Measurements from ENCODE around the gene MGAT5. TPM values are rescaled to one million over a fixed set of nuclear protein-coding genes. Genes with fewer than 3 reads are reported as not detected.

MGAT5 gene
- total RNA-seq, 1 experiment from 2014 or later = 22.1 TPM

DNA sequence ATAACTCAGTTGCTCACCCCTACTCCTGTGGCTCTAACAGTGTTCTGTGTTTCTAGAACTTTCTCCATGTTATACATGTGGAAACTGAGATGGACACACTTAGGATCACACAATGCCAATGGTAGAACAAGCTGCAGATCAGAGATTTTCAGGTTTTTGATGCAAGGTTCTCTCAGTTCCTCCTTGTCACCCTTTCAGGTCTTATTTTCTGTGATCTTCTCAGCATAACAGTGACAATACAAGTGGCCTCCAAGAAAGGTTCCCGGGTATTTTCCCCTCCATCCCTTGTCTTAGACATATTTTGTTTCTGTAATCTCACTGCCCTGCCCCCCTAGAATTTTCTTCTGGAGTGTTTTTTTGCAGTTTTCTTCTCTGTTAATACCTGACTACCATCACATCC is 6.2 kb upstream of the MGAT5 start:
- Mint-ChIP-seq H3K9me3 (ENCODE audit: unreplicated experiment) (no peaks in the 10 kb centered on the region), H3K36me3 (ENCODE audit: insufficient read depth, unreplicated experiment) (peaks cover 10% of the 10 kb centered on the region), H3K4me1 (ENCODE audit: low read depth, unreplicated experiment) (peaks cover 7% of the 10 kb centered on the region), H3K27ac (ENCODE audit: unreplicated experiment) (no peak overlapping the region), H3K27me3 (ENCODE audit: insufficient read depth, unreplicated experiment) (no peaks in the 10 kb centered on the region), H3K4me3 (ENCODE audit: unreplicated experiment) (no peak overlapping the region)
- CTCF ChIA-PET = no interaction called here
- no peak for DNase-seq
- intact Hi-C loops (cut with micrococcal nuclease; ENCODE audit: unreplicated experiment) = no loop called here
- no peaks in the 10 kb centered on the region for H3K4me1 ChIP-seq
- H3K4me3 ChIP-seq (ENCODE audit: low read depth, low read length) = no peak overlapping the region
- no peaks in the 10 kb centered on the region for H3K36me3 ChIP-seq (ENCODE audit: control insufficient read depth, insufficient read depth, low read length)
- BruUV-seq (replicated peaks) = no TSS peak
- no peaks in the 10 kb centered on the region for H3K27me3 ChIP-seq (replicated peaks; ENCODE audit: control insufficient read depth, insufficient read depth, low read length)
- H3K9me3 ChIP-seq = no peaks in the 10 kb centered on the region
- POLR2A ChIA-PET = no interaction called here
- TF ChIP-seq, protein P1, sequence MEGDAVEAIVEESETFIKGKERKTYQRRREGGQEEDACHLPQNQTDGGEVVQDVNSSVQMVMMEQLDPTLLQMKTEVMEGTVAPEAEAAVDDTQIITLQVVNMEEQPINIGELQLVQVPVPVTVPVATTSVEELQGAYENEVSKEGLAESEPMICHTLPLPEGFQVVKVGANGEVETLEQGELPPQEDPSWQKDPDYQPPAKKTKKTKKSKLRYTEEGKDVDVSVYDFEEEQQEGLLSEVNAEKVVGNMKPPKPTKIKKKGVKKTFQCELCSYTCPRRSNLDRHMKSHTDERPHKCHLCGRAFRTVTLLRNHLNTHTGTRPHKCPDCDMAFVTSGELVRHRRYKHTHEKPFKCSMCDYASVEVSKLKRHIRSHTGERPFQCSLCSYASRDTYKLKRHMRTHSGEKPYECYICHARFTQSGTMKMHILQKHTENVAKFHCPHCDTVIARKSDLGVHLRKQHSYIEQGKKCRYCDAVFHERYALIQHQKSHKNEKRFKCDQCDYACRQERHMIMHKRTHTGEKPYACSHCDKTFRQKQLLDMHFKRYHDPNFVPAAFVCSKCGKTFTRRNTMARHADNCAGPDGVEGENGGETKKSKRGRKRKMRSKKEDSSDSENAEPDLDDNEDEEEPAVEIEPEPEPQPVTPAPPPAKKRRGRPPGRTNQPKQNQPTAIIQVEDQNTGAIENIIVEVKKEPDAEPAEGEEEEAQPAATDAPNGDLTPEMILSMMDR (IDR thresholded peaks at IDR 0.05; ENCODE audit: insufficient read depth in 1 of 2, low read depth in 1 of 2, low read length in 1 of 2, severe bottlenecking in 1 of 2, unreplicated experiment in 1 of 2) = no peak

DNA sequence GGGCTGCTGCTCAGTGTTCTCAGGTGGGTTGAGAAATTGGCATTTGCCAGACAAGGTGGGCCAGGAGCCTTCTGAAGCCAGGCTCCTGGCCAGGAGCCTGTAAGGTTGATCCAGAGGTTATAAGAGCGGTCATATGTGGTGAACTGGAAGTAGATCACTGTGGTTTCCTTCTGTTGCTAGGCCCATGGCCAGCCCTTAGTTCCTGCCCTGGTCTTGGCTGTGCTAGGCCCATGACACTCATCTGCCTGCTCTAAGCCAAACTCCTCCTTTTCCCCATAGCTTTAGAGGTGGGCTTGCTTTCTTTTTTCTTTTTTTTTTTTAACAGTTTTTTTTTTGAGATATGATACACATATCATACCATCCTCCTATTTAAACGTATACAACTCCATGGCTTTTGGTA is 5.0 kb upstream of the MGAT5 start:
- POLR2A ChIA-PET = no interaction called here
- TF ChIP-seq, protein P1 (IDR thresholded peaks at IDR 0.05; ENCODE audit: insufficient read depth in 1 of 2, low read depth in 1 of 2, low read length in 1 of 2, severe bottlenecking in 1 of 2, unreplicated experiment in 1 of 2) = no peak
- no peak for DNase-seq
- CTCF ChIA-PET = no interaction called here
- Histone ChIP-seq H3K9me3 (no peaks in the 10 kb centered on the region), H3K4me1 (no peaks in the 10 kb centered on the region), H3K4me3 (ENCODE audit: low read depth, low read length) (no peak overlapping the region), H3K36me3 (ENCODE audit: control insufficient read depth, insufficient read depth, low read length) (no peaks in the 10 kb centered on the region), H3K27me3 (replicated peaks; ENCODE audit: control insufficient read depth, insufficient read depth, low read length) (no peaks in the 10 kb centered on the region)
- Mint-ChIP-seq H3K27ac (ENCODE audit: unreplicated experiment) (no peak overlapping the region), H3K4me3 (ENCODE audit: unreplicated experiment) (no peak overlapping the region), H3K27me3 (ENCODE audit: insufficient read depth, unreplicated experiment) (no peaks in the 10 kb centered on the region), H3K9me3 (ENCODE audit: unreplicated experiment) (no peaks in the 10 kb centered on the region), H3K4me1 (ENCODE audit: low read depth, unreplicated experiment) (peaks cover 7% of the 10 kb centered on the region), H3K36me3 (ENCODE audit: insufficient read depth, unreplicated experiment) (peaks cover 10% of the 10 kb centered on the region)
- BruUV-seq (replicated peaks) = no TSS peak
- intact Hi-C loops (cut with micrococcal nuclease; ENCODE audit: unreplicated experiment) = no loop called here

DNA sequence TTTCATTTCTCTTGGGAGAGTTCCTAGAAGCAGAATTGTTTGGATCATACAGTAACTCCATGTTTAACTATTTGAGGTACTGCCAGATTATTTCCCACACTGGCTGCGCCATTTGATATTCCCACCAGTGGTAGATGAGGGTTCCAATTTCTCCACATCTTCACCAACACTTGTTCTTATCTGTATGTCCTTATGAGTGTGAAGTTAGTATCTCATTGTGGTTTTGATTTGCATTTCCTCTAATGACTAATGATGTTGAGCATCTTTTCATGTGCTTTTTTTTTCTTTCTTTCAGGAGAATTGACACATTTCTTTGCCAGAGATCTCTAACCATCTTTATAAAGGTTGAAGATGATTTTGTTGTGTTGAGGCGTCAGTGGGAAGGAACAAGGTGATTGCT is 4.1 kb upstream of the MGAT5 start:
- Mint-ChIP-seq H3K4me3 (ENCODE audit: unreplicated experiment) (no peak overlapping the region), H3K4me1 (ENCODE audit: low read depth, unreplicated experiment) (peaks cover 7% of the 10 kb centered on the region), H3K27me3 (ENCODE audit: insufficient read depth, unreplicated experiment) (no peaks in the 10 kb centered on the region), H3K9me3 (ENCODE audit: unreplicated experiment) (no peaks in the 10 kb centered on the region), H3K36me3 (ENCODE audit: insufficient read depth, unreplicated experiment) (peaks cover 10% of the 10 kb centered on the region), H3K27ac (ENCODE audit: unreplicated experiment) (no peak overlapping the region)
- no peaks in the 10 kb centered on the region for H3K36me3 ChIP-seq (ENCODE audit: control insufficient read depth, insufficient read depth, low read length)
- ChIA-PET CTCF (no interaction called here), POLR2A (no interaction called here)
- no peak for DNase-seq
- H3K9me3 ChIP-seq = no peaks in the 10 kb centered on the region
- intact Hi-C loops (cut with micrococcal nuclease; ENCODE audit: unreplicated experiment) = no loop called here
- no peaks in the 10 kb centered on the region for H3K4me1 ChIP-seq
- H3K4me3 ChIP-seq (ENCODE audit: low read depth, low read length) = no peak overlapping the region
- TF ChIP-seq, protein P1 (IDR thresholded peaks at IDR 0.05; ENCODE audit: insufficient read depth in 1 of 2, low read depth in 1 of 2, low read length in 1 of 2, severe bottlenecking in 1 of 2, unreplicated experiment in 1 of 2) = no peak
- no peaks in the 10 kb centered on the region for H3K27me3 ChIP-seq (replicated peaks; ENCODE audit: control insufficient read depth, insufficient read depth, low read length)
- no TSS peak for BruUV-seq (replicated peaks)

Data from Caco-2 (cell line).